PC-9 (cell line): ENCODE results near the gene KLHL30.

ENCODE experiments used
- CTCF ChIP-seq: fragments of 200-600 bp; sonication (generic); conservative IDR thresholded peaks from 2 replicates; pipeline ENCODE4 v1.6.1; 2017; ENCODE audit warnings: mixed run types, antibody characterized with exemption, mild to moderate bottlenecking, moderate library complexity
- EZH2 ChIP-seq: fragments of 200-600 bp; sonication (generic); IDR thresholded peaks from 2 replicates; pipeline ENCODE4 v1.8.0; 2017; ENCODE audit warnings: antibody characterized with exemption, low read depth

GRCh38 chr2:238174291-238174690 is 35.8 kb downstream of the KLHL30 start:
- TF ChIP-seq CTCF (no peak), EZH2 (no peak)
